HTERT RPE-1 (cell line): Measurements from ENCODE around the gene REPS1.

Experiments used
- in situ Hi-C: fragments of 300-500 bp; cut with MboI; formaldehyde crosslinking; loops from 4 replicates; pipeline ENCODE4 v1.14.3; 2020; ENCODE audit warnings: low sequenced_read_pairs

REPS1 gene

DNA sequence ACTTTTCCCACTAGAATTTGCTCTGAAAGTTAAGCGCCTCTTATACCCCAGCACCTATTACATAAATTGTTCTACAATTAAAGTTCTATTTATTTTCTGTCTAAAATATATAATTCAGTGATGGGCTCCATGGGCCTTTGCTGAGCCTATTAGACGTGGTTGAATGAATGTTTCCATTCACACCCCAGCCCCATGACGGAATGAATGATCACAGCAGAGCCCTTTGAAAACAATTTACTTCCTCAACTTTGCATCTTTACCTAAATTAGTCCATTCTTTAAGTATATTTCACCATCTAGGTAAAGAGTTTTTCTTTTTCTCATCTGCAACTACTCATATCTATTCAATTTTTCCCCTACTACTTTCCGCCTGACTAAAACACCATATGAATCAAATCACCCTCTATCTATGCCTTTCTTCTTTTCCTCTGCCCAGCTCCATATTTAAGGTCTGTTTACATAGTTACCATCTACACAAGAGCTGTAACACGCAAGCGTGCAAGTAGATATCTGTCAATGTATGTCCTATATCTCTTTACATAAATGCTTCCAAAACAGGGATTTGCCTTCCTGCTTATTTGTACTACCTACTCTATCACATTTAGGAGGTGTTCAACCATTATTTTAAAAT is 122.5 kb downstream of the REPS1 start:
- in situ Hi-C loops, result no loop called here

DNA sequence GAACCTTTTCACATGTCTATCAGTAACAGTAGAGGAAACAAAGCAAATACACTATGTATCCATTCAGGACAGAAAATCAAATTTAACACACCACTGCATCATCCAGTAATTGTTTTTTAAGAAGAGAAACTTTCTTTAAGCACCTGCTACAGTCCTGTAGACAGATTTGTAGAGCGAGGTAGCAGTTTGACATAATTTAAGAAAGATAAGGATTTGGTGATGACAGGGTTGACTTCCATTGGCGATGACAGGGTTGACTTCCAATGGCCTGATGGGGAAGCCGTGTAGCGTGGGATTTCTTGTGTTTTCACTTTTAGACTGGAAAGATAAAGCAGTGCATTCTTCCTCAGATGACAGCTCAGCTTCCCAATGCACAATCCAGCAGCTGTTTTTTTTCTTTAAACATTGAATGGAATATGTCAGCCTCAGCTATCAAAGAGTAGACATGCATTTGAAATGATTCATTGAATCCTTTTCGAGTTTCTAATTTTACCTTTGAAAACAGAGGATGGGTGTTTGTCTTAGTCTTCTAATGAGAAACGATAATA is 123.6 kb downstream of the REPS1 start:
- in situ Hi-C loops, result no loop called here

DNA sequence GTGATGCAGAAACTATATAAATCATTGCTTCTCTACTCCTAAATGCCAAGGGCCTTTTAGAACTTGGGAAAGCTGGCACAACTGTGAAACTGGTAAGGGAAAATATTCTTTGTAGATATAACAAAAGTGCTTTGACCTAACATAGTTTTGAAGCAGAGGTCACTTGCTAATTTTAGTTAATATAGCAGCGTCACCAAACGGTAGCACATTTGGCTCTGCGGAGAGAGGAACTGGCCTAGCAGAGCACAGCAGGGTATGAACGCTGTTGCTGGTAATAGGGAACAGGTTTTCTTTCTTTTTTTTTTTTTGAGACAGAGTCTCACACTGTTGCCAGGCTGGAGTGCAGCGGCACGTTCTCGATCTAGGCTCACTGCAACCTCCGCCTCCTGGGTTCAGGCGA is 124.7 kb downstream of the REPS1 start:
- in situ Hi-C loops, result no loop called here

DNA sequence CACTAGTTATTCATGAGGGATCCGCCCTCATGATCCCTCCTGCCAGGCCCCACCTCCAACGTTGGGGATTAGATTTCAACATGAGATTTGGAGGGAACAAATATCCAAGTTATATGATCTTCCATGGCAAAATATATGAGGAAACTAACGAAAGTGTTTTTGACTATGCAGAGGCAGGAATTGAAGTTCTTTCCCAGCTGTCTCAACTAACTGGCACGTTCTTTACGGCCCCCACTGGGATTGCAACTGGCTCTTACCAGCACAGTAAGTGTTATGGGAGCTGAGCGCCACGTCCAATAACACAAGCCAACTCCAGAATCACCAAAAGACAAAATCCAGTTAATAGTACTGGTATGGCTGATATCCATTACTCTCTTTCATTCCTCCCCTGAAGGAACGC is 125.6 kb downstream of the REPS1 start:
- in situ Hi-C loops, result no loop called here

DNA sequence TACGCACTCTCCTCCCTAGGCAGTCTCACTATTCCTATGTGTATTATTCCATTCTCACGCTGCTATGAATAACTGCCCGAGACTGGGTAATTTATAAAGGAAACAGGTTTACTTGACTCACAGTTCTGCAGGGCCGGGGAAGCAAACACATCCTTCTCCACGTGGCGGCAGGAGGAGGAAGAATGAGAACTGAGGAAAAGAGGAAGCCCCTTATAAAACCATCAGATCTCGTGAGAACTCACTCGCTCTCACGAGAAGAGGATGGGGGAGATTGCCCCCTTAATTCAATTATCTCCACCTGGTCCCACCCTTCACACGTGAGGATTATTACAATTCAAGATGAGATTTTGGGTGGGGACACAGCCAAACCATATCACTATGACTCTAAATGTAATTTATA is 130.3 kb downstream of the REPS1 start:
- in situ Hi-C loops, result no loop called here

DNA sequence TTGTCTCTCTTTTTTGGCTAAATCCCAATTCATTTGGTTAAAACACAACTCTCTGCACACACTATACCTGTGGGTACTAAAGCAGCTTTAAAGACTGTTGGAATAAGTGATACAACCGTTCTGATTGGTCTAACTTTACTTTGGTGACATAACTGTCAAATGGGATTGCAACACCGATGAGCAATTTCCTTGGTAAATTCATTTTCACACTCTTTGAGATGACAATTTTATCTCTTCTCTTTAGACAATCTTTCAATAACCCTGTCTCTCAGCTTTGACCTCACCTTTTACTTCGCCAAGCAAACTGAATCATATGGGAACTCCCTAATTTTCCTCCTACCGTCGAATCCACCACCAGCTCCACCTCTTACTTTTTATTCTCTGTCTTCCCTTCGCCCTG is 131.4 kb downstream of the REPS1 start:
- in situ Hi-C loops, result no loop called here
